IPS-15b (cell line): ENCODE results near the gene SSBP3.
"Not testable (repeated sequence)": the region's sequence is repeated elsewhere in the genome, so short reads cannot be mapped to it uniquely, and the experiment has no call there.

Source experiments
- H3K27me3 ChIP-seq: one replicate; pipeline ENCODE4 v1.6.1; 2013; ENCODE audit warnings: low read length; ENCODE audit not compliant: control insufficient read depth, insufficient read depth
- H3K36me3 ChIP-seq: one replicate; pipeline ENCODE4 v1.6.1; 2013; ENCODE audit warnings: low read length; ENCODE audit not compliant: control insufficient read depth, insufficient read depth
- H3K4me1 ChIP-seq: one replicate; pipeline ENCODE4 v1.6.1; 2013; ENCODE audit warnings: mild to moderate bottlenecking, low read length; ENCODE audit not compliant: control insufficient read depth, insufficient read depth
- H3K4me3 ChIP-seq: one replicate; pipeline ENCODE4 v1.5.1; 2013; ENCODE audit warnings: low read depth, low read length
- H3K9ac ChIP-seq: one replicate; pipeline ENCODE4 v1.6.1; 2013; ENCODE audit warnings: low read depth, mild to moderate bottlenecking, low read length
- H3K9me3 ChIP-seq: one replicate; pipeline ENCODE4 v1.6.1; 2013; ENCODE audit warnings: mild to moderate bottlenecking, low read length; ENCODE audit not compliant: control insufficient read depth, insufficient read depth

Gene SSBP3

GRCh38 chr1:54406339-54407153, at the start of gene SSBP3:
Gene SSBP3, minus strand, starts transcription at chr1:54406394.
- no peaks in the 10 kb centered on the region for H3K27me3 ChIP-seq
- H3K9me3 ChIP-seq: no peaks in the 10 kb centered on the region
- peaks cover 38% of the 10 kb centered on the region for H3K4me1 ChIP-seq
- H3K9ac ChIP-seq: peak within 1 kb of the TSS; percentile 54
- H3K36me3 ChIP-seq: peaks cover 5% of the 10 kb centered on the region
- peak within 1 kb of the TSS; percentile 88 for H3K4me3 ChIP-seq

GRCh38 chr1:54453509-54453908, 47.3 kb upstream of the SSBP3 start:
- no peak overlapping the region for H3K9ac ChIP-seq
- no peak overlapping the region for H3K4me3 ChIP-seq
- H3K9me3 ChIP-seq: peaks cover 4% of the 10 kb centered on the region
- no peaks in the 10 kb centered on the region for H3K4me1 ChIP-seq
- H3K27me3 ChIP-seq: no peaks in the 10 kb centered on the region
- H3K36me3 ChIP-seq: no peaks in the 10 kb centered on the region

GRCh38 chr1:54453022-54453421, 46.8 kb upstream of the SSBP3 start:
- H3K27me3 ChIP-seq: no peaks in the 10 kb centered on the region
- no peaks in the 10 kb centered on the region for H3K4me1 ChIP-seq
- peaks cover 4% of the 10 kb centered on the region for H3K9me3 ChIP-seq
- H3K36me3 ChIP-seq: no peaks in the 10 kb centered on the region
- no peak overlapping the region for H3K9ac ChIP-seq
- H3K4me3 ChIP-seq: no peak overlapping the region

GRCh38 chr1:54449431-54449830, 43.2 kb upstream of the SSBP3 start:
- not testable (repeated sequence) for H3K9ac ChIP-seq, H3K9me3 ChIP-seq, H3K4me1 ChIP-seq, H3K36me3 ChIP-seq, H3K4me3 ChIP-seq, H3K27me3 ChIP-seq

DNA sequence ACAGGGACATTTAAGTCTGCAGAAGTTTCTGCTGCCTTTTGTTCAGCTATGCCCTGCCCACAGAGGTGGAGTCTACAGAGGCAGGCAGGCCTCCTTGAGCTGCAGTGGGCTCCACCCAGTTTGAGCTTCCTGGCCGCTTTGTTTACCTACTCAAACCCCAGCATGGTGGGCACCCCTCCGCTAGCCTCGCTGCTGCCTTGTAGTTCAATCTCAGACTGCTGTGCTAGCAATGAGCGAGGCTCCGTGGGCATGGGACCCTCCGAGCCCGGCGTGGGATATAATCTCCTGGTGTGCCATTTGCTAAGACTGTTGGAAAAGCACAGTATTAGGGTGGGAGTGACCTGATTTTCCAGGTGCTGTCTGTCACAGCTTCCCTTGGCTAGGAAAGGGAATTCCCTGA, 42.6 kb upstream of the SSBP3 start:
- not testable (repeated sequence) for H3K4me1 ChIP-seq, H3K4me3 ChIP-seq, H3K27me3 ChIP-seq, H3K9ac ChIP-seq, H3K9me3 ChIP-seq, H3K36me3 ChIP-seq

- H3K9ac ChIP-seq, H3K4me3 ChIP-seq, H3K36me3 ChIP-seq, H3K27me3 ChIP-seq, H3K4me1 ChIP-seq, H3K9me3 ChIP-seq: not testable (repeated sequence)
Measured at GRCh38 chr1:54447081-54447480, 40.9 kb upstream of the SSBP3 start.

DNA sequence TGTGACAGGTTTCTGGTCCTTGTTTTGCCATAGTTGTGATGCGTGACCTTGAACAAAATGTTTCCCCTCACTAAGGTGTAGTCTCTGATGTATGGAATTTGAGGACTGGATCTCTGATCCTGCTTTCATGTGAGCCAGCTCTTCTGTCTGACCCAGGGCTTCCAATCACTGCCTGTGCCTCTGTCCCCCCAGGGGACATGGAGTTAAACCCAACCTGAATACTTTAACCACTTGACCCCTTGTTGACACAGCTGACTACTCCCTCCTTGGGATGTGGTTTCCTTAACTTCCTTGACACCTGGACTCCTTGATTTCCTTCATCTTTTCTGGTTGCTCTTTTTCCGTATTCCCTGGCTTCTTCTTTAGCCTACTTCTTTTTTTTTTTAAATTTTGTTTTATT, 36.0 kb upstream of the SSBP3 start:
- H3K4me1 ChIP-seq: no peaks in the 10 kb centered on the region
- H3K36me3 ChIP-seq: no peaks in the 10 kb centered on the region
- no peaks in the 10 kb centered on the region for H3K9me3 ChIP-seq
- no peak overlapping the region for H3K9ac ChIP-seq
- H3K27me3 ChIP-seq: no peaks in the 10 kb centered on the region
- H3K4me3 ChIP-seq: no peak overlapping the region

GRCh38 chr1:54439550-54440223, 33.5 kb upstream of the SSBP3 start:
- no peaks in the 10 kb centered on the region for H3K9me3 ChIP-seq
- no peaks in the 10 kb centered on the region for H3K36me3 ChIP-seq
- no peaks in the 10 kb centered on the region for H3K27me3 ChIP-seq
- H3K4me3 ChIP-seq: no peak overlapping the region
- H3K9ac ChIP-seq: no peak overlapping the region
- H3K4me1 ChIP-seq: no peaks in the 10 kb centered on the region

DNA sequence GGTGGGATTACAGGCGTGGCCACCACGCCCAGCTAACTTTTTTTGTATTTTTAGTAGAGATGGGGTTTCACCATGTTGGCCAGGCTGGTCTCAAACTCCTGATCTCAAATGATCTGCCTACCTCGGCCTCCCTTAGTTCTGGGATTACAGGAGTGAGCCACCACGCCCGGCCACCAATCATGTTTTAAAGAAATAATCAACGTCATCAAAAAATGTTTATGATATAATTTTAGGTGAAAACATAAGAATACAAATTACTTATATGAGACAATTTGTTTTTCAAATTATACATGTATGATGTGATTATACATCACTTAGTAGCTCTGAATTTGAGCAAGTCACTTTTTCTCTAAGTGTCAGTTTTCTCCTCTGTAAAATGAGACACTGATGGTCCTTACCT, 31.6 kb upstream of the SSBP3 start:
- H3K4me3 ChIP-seq: no peak overlapping the region
- H3K9me3 ChIP-seq: no peaks in the 10 kb centered on the region
- no peak overlapping the region for H3K9ac ChIP-seq
- H3K4me1 ChIP-seq: no peaks in the 10 kb centered on the region
- no peaks in the 10 kb centered on the region for H3K36me3 ChIP-seq
- H3K27me3 ChIP-seq: no peaks in the 10 kb centered on the region

DNA sequence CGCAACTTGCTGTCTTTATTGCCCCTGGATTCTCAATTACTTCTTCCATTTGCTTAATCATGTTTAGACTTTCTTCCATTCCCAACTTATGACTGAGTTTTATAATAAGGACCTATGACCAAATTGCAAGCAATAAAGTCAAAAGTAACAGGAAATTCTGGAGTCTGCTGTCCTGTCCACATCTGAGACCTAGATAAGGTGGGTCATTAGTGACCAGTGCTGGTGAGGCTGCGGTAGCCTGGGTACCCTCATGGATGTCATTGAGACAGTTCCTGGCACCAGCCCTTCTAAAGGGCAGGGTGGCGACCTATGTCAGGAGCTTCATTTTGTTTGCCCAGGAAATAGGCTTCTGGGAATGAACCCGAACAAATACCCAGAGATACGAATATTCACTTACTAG, 30.6 kb upstream of the SSBP3 start:
- H3K27me3 ChIP-seq: no peaks in the 10 kb centered on the region
- no peaks in the 10 kb centered on the region for H3K36me3 ChIP-seq
- H3K4me3 ChIP-seq: no peak overlapping the region
- H3K9ac ChIP-seq: no peak overlapping the region
- no peaks in the 10 kb centered on the region for H3K4me1 ChIP-seq
- H3K9me3 ChIP-seq: no peaks in the 10 kb centered on the region

DNA sequence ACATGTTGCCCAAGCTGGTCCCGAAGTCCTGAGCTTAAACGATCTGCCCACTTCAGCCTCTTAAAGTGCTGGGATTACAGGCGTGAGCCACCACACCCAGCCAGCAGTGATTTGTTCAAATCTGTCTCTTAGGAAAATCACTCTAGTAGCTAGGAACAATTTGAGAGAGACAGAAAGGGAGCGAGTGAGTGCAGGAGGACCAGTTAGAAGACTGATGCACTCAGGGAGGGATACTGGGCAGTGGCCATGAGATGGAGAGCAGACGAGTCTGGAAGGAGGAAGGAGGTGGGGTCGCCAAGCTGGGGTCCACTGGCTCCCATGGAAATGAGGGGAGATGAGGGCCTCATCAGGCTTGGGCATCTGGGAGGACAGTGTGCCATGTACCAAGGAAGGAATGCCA, 23.6 kb upstream of the SSBP3 start:
- no peaks in the 10 kb centered on the region for H3K36me3 ChIP-seq
- no peaks in the 10 kb centered on the region for H3K4me1 ChIP-seq
- H3K9ac ChIP-seq: no peak overlapping the region
- H3K4me3 ChIP-seq: no peak overlapping the region
- H3K27me3 ChIP-seq: no peaks in the 10 kb centered on the region
- H3K9me3 ChIP-seq: no peaks in the 10 kb centered on the region

DNA sequence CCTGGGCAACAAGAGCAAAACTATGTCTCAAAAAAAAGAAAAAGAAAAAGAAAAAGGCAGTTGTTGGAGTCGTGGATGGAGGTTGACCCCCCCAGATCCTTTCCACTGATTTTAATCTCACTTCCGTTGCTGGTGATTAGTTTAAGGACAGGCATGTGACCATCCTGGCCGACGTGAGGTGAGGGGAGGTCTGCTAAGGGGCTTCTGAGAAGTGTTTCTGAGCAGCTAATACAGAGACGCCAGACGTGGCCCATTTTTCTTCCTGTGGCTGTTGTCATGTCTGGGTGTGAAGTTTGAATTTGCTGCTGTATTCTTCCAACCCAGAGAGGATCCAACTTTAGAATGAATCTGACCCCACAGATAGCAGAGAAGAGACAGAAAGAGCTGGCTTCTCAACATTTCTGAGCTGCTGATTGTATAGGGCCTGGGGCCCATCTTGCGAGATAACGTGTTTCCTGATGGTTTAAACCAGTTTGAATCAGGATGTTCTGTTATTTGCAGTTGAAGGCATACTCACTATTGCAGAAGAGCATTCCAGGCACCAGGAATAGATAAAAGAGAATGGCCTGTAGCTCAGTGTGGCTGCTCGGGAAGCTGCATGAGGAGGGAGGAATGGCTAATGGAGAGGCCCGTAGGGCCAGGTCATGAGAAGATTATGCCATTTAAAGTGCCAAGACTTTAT, 22.8 kb upstream of the SSBP3 start:
- no peaks in the 10 kb centered on the region for H3K36me3 ChIP-seq
- no peaks in the 10 kb centered on the region for H3K9me3 ChIP-seq
- H3K9ac ChIP-seq: no peak overlapping the region
- H3K4me3 ChIP-seq: no peak overlapping the region
- no peaks in the 10 kb centered on the region for H3K4me1 ChIP-seq
- H3K27me3 ChIP-seq: no peaks in the 10 kb centered on the region
